ENCODE results near the gene OR2F2.
A peak's percentile ranks its signal among the peaks of the same experiment; 100 is the strongest.

Gene OR2F2, protein sequence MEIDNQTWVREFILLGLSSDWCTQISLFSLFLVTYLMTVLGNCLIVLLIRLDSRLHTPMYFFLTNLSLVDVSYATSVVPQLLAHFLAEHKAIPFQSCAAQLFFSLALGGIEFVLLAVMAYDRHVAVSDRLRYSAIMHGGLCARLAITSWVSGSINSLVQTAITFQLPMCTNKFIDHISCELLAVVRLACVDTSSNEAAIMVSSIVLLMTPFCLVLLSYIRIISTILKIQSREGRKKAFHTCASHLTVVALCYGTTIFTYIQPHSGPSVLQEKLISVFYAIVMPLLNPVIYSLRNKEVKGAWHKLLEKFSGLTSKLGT

GRCh38 chr7:143934526-143935325 lies at the start of gene OR2F2:
Gene OR2F2 (plus strand): TSS chr7:143935233. CDS start chr7:143935233, 0 bp downstream.
- DNase-seq = no peak

DNA sequence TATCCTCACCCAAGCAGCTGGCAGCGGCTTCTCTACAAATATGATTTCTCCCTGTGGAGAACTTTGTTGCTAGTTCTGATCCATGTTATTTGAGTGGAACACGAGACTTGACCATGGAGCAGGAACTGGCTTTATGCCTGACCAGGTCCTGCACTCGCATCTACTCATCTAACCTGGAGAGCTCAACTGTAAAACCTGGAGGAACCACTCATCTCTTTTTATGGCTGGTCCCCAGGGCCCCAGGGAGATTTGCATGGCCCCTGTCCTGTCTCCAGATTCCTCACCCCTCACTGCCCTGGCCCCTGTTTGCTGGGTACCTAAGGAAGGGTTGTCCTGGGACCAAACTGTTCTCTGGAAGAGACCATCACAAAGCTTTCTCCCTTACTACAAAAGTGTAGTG lies 49.1 kb upstream of the OR2F2 start:
- no peak for DNase-seq

DNA sequence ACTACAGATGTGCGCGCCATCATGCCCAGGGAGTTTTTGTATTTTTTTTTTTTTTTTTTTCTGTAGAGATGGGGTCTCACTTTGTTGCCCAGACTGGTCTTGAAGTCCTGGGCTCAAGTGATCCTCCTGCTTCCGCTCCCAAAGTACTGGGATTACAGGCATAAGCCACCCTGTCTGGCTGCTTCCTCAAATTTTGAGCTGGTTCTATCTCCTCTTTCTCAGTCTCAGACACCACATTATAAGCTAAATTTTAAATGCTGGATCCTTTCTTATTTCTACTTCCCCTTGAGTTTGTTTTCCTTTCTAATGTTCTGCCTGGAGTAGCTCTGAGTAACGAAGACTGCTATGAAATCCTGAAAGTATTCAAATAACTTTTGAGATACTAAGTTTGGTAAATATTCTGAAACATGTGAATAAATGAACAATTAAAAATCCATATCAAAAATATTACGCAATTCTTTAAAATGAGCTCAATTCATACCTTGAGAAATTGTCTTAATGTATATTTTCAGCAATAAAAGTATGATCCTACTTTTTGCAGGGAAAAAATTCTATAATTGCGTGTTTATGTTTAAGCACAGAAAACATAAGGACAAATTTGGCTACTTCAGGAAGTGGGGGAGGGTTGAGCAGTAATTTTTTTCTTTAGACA lies 48.1 kb upstream of the OR2F2 start:
- no peak for DNase-seq

- DNase-seq = no peak
Measured at GRCh38 chr7:143889068-143889467, 46.0 kb upstream of the OR2F2 start.

GRCh38 chr7:143890558-143890957 lies 44.5 kb upstream of the OR2F2 start:
- no peak for DNase-seq

DNA sequence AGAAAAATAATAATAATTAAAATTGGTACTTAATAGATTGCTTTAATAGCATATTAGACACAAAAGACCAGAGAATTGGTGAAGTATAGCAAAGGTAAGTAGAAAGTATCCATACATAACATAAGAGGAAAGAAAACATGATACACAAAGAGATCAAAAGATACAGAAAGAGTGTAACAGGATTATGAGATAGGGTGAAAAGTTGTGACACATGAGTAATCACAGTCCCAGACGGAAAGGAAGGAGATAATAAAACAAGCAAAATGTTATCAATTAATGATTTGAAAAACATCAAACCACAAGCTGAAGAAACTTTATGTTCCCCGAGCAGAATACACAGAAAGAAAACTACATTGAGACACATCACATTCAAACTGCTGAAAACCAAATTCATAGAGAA lies 43.6 kb upstream of the OR2F2 start:
- DNase-seq = no peak

DNA sequence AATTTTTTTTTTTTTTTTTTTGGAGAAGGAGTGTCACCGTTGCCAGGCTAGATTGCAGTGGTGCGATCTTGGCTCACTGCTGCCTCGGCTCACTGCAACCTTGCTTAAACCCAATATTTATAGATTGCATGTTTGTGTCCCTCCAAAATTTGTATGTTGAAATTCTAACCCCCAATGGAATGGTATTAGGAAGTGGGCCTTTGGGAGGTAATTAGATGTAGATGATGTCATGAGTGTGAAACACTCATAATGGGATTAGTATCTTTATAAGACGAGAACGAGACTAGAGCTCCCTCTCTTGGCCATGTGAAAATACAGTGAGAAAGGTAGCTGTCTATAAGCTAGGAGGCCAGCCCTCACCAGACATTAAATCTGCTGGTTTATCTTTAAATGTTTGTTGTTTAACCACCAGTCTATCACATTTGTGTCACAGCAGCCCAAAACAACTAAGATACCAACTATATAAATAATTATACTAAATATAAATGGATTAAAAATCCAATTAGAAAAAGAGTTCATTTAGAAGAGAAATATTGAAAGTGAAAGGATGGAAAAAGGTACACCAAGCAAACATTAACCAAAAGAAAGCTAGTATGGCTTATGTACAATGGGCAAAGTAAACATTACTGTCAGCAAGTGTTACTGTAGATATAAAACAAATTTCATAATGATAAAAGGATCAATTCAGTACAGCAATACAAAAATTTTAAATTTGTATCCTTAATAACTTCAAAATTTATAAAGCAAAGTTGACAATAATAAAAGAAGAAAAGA lies 42.3 kb upstream of the OR2F2 start:
- DNase-seq = no peak

GRCh38 chr7:143896667-143897066 lies 38.4 kb upstream of the OR2F2 start:
- DNase-seq = no peak

DNA sequence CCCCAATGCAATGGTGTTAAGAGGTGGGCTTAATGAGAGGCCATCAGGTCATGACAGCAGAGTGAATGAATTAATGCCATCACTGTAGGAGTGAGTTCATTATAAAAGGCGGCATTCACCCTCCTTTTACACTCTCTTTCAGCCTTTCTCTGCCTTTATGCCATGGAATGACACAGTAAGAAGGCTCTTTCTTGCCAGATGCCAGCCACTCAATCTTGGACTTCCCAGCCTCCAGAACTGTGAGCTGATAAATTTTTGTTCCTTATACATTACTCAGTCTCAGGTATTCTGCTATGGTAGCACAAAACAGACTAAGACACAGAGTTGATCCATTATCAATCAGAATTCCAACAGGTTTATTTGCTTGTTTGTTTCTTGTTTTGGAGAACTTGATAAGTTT lies 36.2 kb upstream of the OR2F2 start:
- no peak for DNase-seq

DNA sequence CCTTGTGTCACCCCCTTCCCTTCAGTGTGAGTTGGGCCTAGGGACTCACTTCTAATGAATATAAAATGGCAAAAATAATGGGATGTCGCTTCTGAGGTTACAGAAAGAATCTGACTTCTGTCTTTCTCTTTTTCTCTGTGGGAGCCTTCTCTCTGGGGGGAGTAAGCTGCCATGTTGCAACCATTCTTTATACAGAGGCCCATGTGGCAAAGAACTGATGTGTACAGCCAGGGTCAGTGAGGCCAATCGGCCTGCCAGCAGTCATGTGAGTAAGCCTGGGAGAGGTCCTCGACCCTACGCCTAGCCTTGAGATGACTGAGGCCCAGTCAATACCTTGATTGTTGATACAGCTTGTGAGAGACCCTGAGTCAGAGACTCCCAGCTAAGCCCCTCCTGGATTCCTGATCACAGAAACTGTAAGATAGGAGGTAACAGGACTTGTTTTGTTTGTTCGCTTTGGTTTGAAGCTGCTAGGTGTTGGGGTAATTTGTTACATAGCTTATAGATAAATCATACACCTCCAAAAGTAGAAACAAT lies 34.7 kb upstream of the OR2F2 start:
- DNase-seq = no peak

- DNase-seq = no peak
Measured at GRCh38 chr7:143901332-143901667, 33.7 kb upstream of the OR2F2 start.

DNA sequence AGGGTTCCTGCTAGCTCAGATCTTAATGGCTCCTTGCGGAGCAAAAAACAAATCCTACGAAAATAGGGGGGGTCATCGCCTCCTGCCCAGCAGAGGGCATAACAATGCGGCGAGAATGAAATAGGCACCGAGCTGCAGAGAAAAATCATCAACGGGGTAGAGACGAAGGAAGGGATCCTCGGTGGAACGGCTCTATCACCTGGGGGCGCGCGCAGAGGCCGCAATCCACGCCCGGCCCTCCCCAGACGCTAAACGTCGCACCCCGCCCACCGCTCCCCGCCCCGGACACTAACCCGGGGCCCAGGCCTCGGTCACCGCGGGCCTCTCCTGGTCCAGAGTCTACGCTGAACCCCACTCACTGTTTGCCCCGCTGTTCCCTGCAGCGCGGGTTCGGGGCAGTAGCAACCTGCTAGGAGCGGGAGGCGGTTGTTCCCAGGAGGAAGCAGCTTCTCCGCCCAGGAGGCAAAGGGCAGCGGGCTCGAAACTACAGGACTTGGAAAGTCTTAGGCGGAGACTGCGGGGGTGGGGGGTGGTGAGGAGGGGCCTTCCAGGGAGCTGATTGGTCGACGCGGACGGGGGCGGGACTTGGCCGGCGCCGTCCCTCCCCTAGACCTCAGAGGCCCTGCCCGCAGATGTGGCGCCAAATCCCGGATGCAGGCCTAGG lies 33.2 kb upstream of the OR2F2 start, which contains the start of gene TCAF1:
TSS of gene TCAF1 (minus strand) at position 509 of the 664 bp plus-strand sequence. CDS start 25,568 bp downstream, outside the sequence.
- peak; percentile 88 to 95 for DNase-seq

DNA sequence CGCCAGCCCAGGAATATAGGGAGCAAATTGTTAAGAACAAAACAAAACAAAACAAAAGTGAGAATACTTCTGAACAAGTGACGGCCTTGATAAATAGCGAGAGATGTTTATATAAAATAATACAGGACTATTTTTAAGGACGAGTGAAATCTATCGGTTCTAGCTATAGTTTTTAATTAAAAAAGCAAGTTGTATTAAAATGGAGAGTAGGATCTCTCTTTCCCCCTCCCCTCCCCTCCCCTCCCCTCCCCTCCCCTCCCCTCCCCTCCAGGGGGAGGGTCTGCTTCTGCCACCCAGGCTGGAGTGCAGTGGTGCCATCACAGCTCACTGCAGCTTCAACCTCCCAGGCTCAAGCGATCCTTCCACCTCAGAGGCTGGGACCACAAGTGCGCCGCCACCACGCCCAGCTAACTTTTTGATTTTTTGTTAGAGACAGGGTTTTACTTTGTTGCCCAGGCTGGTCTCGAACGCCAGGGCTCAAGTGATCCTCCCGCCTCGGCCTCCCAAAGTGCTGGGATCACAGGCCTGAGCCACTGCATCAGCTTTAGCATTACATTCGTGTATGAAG lies 32.6 kb upstream of the OR2F2 start:
- DNase-seq = no peak

DNA sequence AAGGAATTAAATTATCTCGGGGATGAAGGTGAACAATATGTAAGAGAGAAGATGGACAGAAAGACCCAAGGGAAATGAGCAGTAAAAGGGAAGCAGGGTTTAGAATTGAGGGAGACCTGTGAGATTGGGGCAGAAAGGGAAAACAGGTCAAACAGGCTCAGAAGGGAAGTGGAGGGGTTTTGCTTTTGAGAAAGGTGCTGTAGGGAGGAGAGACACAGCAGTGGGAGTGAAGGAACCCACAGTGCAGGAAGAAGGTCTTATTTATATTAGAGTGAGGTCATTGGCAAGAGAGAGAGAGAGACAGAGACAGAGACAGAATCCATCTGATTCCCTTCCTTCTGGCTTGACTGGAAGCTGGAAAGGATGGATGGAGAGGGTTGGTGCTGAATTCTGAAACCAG lies 29.5 kb upstream of the OR2F2 start:
- no peak for DNase-seq

GRCh38 chr7:143906151-143906550 lies 28.9 kb upstream of the OR2F2 start:
- no peak for DNase-seq

- DNase-seq = no peak
Measured at GRCh38 chr7:143906895-143907294, 28.1 kb upstream of the OR2F2 start.

DNA sequence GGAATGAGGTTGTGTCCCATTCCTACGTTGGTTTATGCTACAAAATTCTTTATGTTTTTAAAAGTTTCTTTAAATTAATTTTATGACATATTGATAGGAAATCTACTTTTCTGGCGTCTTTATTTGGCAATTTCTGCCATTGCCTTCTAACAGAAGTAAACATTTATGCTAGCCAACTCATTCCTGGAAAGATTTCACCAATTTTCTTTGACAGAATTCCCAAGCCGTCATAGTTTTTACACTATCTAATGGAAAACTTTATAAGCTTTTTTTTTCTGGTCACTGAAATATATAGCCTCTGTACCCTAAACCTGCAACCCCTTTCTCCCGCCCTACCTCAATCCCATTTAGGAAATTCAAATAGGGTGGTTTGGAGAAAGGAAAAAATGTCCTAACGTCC lies 26.9 kb upstream of the OR2F2 start:
- no peak for DNase-seq

DNA sequence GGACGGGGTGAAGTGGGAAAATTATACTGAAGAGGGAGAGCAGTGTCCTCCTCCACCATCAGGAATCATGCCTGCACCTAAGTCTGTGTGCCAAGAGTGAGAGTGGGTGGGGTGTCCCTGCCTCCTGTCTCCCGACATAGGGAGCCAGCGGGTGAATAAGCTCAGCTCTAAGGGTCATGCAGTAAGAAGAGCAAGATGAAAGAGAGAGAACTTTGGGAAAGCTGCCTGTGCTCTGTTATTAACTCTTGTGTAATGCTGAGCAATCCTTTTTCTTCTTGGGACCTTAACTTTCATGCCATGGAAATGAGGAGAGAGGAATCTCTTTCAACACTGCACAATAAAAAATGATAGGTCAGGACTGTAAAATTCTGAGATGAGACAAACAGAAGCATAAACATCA lies 25.2 kb upstream of the OR2F2 start:
- no peak for DNase-seq

DNA sequence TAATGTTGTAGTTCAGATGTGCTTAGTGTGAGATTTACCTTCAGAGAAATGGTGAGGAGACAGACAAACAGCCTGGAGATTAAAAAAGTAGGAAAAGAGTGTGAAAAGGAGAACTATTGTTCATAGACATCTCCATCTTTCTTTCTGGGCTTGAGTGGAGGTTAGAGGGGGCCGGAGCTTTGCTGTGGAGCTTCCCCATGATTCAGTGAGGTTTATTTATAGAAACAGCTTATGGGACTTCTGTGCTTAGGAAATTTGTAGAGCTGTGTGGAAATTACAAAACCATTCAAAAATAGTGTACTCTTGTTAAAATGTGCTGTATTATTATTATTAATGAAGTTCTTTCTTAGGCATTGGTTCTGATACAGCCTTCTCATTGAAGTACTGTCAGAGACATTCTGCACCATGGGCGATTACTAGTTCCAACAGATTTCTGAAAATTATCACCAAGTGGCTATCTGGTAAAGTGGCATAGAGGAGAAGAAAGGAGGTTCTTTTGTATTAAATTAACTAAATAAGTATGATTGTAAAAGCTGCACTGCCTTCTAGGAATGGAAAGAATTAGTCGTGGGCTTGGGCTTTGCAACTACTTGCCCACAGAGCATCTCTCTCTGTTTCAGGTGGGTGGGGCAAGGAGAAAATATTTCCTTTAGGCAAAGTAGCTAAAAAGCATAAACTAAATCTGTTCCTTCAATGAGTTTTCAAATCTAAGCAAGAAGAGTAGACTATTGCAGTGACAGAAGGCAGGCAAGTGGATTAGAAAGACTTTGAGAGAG lies 24.4 kb upstream of the OR2F2 start:
- no peak for DNase-seq

- DNase-seq = no peak
Measured at GRCh38 chr7:143913945-143914615, 21.0 kb upstream of the OR2F2 start.

Measured in bone marrow (tissue), 2 donors.